Measurements from ENCODE around the gene SRC.

SRC gene

GRCh38 chr20:37314617-37315016 is 31.3 kb upstream of the SRC start:
- no peak for TF ChIP-seq GABPA (IDR thresholded peaks at IDR 0.05; ENCODE audit: low read depth)
- TF ChIP-seq SPI1 (IDR thresholded peaks at IDR 0.05; ENCODE audit: borderline replicate concordance, low read depth) = no peak
- TF ChIP-seq POLR2AphosphoS5 (IDR thresholded peaks at IDR 0.05; ENCODE audit: low read depth) = no peak
- TF ChIP-seq, protein P1, sequence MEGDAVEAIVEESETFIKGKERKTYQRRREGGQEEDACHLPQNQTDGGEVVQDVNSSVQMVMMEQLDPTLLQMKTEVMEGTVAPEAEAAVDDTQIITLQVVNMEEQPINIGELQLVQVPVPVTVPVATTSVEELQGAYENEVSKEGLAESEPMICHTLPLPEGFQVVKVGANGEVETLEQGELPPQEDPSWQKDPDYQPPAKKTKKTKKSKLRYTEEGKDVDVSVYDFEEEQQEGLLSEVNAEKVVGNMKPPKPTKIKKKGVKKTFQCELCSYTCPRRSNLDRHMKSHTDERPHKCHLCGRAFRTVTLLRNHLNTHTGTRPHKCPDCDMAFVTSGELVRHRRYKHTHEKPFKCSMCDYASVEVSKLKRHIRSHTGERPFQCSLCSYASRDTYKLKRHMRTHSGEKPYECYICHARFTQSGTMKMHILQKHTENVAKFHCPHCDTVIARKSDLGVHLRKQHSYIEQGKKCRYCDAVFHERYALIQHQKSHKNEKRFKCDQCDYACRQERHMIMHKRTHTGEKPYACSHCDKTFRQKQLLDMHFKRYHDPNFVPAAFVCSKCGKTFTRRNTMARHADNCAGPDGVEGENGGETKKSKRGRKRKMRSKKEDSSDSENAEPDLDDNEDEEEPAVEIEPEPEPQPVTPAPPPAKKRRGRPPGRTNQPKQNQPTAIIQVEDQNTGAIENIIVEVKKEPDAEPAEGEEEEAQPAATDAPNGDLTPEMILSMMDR (IDR thresholded peaks at IDR 0.05; ENCODE audit: insufficient read depth, low read length) = no peak
- no peak for TF ChIP-seq REST (IDR thresholded peaks at IDR 0.05; ENCODE audit: insufficient replicate concordance, low read depth)
- DNase-seq (ENCODE audit: low read depth in 1 of 2, low spot score in 1 of 2) = no peak
- Histone ChIP-seq H3K27me3 (ENCODE audit: insufficient read depth, poor library complexity, severe bottlenecking) (no peaks in the 10 kb centered on the region), H3K27ac (replicated peaks) (no peak overlapping the region), H3K4me3 (replicated peaks; ENCODE audit: insufficient read depth, low read length) (no peak overlapping the region)

GRCh38 chr20:37315021-37315451 is 30.9 kb upstream of the SRC start:
- H3K4me3 ChIP-seq (replicated peaks; ENCODE audit: insufficient read depth, low read length) = no peak overlapping the region
- no peaks in the 10 kb centered on the region for H3K27me3 ChIP-seq (ENCODE audit: insufficient read depth, poor library complexity, severe bottlenecking)
- DNase-seq (ENCODE audit: low read depth in 1 of 2, low spot score in 1 of 2) = no peak
- TF ChIP-seq, protein P1 (IDR thresholded peaks at IDR 0.05; ENCODE audit: insufficient read depth, low read length) = no peak
- TF ChIP-seq SPI1 (IDR thresholded peaks at IDR 0.05; ENCODE audit: borderline replicate concordance, low read depth) = no peak
- no peak overlapping the region for H3K27ac ChIP-seq (replicated peaks)

DNA sequence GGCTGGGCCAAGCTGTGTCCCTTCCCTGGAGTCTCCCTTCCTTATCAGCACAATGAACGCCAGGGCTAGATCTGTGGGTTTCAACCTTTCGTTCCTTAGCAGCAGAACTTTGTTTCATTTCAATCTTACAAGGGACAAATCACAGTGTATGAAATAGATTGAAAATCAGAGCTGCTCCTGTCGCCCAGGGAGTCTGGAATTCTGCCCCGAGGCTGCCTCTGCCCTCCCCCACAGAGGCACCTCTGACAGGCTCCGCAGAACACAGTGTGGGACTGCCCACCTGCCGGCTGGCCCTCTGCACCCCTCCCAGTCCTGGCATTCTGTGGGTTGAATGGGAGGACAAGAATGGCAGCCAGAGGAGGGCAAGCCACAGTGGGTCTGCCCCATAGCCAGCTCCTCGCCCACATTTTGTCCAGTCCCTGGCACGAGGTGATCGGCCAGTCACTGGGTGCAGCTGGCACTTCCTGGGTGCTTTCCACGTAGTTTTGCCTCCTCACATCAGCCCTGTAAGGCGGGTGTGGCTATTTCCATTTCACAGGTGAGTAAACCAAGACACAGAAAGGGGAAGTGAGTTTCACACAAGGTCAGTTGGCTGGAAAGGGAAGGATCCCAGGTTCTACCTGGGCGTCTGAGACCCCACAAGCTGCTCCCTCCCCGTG is 30.4 kb upstream of the SRC start:
- Histone ChIP-seq H3K27ac (replicated peaks) (peak overlapping the region; percentile 19; the same call in 1 of the 2 replicates), H3K27me3 (ENCODE audit: insufficient read depth, poor library complexity, severe bottlenecking) (no peaks in the 10 kb centered on the region), H3K4me3 (replicated peaks; ENCODE audit: insufficient read depth, low read length) (no peak overlapping the region)
- no peak for DNase-seq (ENCODE audit: low read depth in 1 of 2, low spot score in 1 of 2)
- TF ChIP-seq, protein P1 (IDR thresholded peaks at IDR 0.05; ENCODE audit: insufficient read depth, low read length) = no peak
- peak; percentile 67 for TF ChIP-seq SPI1 (IDR thresholded peaks at IDR 0.05; ENCODE audit: borderline replicate concordance, low read depth)

DNA sequence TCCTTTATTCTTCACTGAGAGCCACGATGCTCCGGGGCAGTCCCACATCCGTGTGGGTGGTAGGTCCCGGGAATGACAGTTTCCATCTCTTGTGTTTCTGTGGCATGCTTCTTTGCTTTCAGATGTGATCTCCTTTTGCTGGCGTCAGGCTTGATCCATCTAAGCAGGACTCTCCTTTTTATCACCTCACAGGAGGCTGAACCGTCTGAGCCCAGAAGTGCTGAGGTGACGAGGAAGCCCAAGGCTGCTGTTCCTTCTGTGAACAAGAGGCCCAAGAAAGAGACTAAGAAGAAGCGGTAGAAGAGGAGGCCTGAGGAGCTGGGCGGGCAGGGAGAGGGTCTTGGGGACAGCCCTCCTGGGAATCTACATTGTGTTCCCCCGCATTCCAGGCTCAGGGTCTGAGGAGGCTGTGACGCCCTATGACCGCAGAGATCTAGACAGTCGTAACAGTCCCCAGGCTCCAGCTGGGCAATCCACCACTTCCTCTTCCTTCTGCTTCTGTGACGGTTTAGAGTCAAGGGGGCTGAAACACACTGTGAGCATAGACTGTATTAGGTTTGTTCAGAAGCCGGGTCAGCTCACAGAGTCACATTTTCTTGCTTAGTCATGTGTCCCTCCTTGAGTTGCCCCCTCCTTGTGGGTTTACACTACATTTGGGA is 29.7 kb upstream of the SRC start:
- TF ChIP-seq POLR2AphosphoS5 (IDR thresholded peaks at IDR 0.05; ENCODE audit: low read depth) (0 out of 2 replicates have a peak, but pooled peaks have one; percentile 47), GABPA (IDR thresholded peaks at IDR 0.05; ENCODE audit: low read depth) (peak; percentile 85), REST (IDR thresholded peaks at IDR 0.05; ENCODE audit: insufficient replicate concordance, low read depth) (no peak), SPI1 (IDR thresholded peaks at IDR 0.05; ENCODE audit: borderline replicate concordance, low read depth) (peak; percentile 98)
- TF ChIP-seq, protein P1 (IDR thresholded peaks at IDR 0.05; ENCODE audit: insufficient read depth, low read length) = no peak
- peak; percentile 35 to 87 for DNase-seq (ENCODE audit: low read depth in 1 of 2, low spot score in 1 of 2)
- no peaks in the 10 kb centered on the region for H3K27me3 ChIP-seq (ENCODE audit: insufficient read depth, poor library complexity, severe bottlenecking)
- H3K4me3 ChIP-seq (replicated peaks; ENCODE audit: insufficient read depth, low read length) = no peak overlapping the region
- H3K27ac ChIP-seq (replicated peaks) = peak overlapping the region; percentile 19; the same call in 1 of the 2 replicates

All from HL-60 (cell line).